Left renal pelvis (tissue), 4 donors: ENCODE measurements around the gene HSD17B2. TPM values are rescaled to one million over a fixed set of nuclear protein-coding genes. Genes with fewer than 3 reads are reported as not detected.

Experiments
- DNase-seq, 4 donors: peaks; one replicate each; pipeline ENCODE4 v3.0.0-alpha.2; 2013; ENCODE audit warnings: low read depth in 4 of 4, low spot score in 3 of 4
- polyA plus RNA-seq, 4 donors: library from polyadenylated mRNA; unstranded; fragments of 120-200 nt; gene quantifications; one replicate each; pipeline ENCODE4 v1.2.1, GENCODE V29; 2013; ENCODE audit not compliant: insufficient read length in 4 of 4

HSD17B2 gene
- polyA plus RNA-seq, 4 donors: 0.98 to 21.9 (median 15.7) TPM

DNA sequence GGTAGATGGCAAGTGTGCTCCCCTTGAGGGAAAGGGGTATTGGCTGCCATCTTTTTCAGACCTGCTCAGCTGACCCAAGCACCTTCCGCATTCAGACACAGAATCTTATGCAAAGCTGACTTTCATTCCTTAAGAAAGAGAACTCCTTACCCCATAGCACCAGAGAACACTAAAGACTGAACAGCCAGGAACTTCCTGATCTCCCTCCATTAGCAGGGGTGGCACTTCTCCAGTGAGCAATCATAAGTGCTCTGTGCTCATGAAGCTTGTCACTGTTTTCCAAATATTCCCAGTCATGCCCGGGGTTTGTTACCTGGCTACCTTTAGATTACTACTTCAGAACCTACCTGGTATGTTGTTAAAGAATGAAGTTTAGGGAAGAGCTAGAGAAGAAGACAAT lies 11.9 kb downstream of the HSD17B2 start:
- DNase-seq: no peak

DNA sequence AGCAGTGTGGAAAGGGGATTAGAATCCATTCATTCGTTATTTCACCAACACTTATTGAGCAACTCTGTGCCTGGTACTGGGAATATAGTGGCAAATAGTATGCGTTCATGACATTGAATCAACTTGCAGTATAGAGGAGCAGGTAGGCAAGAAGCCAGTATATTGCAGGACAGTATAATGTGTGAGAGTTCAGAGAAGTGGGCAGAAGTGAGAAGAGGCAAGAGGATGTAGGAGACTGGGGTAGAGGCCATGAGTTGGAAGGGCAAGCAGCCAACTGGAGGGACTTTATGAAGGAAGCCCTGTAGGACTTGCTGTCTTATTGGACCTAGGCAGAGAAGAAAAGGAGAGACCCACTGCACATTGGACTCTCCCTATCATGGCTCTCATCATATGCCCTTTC lies 12.3 kb downstream of the HSD17B2 start:
- no peak for DNase-seq

DNA sequence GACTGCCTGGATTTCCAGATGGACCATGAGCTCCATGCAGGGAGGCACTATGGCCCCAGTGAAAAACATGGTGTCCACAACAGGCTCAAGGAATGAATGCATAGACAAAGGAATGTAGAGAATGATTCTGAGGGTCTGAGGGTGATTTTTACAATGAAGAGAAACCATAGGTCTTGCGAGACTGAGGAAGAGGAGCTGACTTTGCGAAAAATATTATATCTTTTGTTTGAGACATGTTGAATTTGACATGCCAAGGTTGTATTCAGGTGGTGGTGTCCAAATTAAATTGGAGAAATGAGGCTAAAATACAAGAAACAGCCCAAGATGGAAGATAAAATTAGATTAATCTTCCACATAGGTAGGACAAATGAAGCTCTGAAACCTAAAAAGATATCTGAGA lies 12.7 kb downstream of the HSD17B2 start:
- DNase-seq: no peak

DNA sequence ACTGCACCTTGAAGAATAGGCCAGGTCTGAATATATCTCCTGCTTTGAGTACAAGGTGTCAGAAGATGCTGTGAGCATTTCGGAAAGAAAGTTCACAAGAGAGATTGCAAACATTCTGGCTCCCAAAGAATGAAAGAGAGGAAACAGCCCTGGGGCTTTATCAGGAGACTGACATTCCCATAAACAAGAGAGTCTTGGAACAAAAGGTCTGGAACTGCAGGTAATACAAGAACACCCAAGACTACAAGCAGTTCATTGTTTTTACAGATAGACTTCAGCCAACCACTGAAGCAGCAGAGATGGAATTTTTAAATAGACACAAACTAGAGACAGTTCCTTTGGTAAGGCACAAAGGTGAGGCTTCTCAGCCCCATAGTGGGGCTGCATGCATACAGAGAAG lies 14.4 kb downstream of the HSD17B2 start:
- DNase-seq: no peak

DNA sequence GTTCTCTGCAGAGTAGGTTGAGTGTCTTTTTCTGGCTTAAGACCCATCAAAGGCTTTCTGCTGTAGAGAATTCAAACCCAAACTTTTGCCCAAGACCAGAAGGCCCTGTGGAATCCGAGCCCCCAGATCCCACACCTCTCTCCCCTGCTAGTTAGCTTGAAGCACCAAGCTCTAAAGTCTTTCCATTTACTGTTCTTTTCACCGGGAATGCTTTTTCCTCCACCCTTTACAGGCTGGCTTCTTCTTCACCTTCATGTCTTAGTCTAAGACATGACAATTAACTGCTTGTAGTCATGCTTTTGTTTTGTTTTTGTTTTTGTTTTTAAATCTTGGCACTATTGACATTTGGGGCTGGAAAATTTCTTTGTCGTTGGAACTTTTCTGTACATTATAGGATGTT lies 15.5 kb downstream of the HSD17B2 start:
- DNase-seq: no peak

DNA sequence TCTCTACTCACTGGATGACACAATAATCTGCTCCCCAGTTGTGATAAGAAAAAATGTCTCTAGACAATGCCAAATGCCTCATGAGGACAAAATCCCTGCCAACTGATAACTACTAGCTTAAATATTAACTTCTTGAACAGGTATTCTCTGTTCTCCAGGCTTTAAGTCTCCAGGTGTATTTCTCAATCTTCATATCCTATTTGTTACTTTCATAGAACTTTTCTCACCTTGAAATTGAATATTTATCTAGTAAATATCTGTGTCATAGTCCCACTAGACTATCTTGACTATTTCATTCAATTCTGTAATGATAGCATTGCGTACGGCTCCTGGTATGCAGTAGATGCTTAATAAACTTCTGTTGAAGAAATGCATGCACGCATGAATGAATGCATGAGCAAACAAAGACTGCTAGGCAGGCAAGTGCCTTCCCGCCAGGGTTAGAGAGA lies 15.9 kb downstream of the HSD17B2 start:
- no peak for DNase-seq

DNA sequence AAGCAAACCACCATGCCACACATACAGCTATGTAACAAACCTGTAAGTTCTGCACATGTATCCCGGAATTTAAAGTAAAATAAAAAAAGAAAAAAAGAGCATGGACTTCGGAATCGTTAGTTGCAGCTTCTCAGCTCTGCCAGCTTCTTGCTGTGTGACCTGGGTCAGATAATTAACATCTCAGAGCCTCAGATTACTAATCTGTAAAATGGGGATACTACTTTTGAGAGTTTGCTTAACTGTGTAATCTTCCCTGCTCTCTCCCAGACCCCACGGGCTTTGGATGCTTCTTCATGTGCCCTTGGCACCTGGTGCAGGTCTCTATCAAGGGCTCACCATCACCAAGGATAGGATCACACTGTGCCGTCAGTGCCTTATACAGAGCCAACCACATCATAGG lies 16.6 kb downstream of the HSD17B2 start:
- no peak for DNase-seq

DNA sequence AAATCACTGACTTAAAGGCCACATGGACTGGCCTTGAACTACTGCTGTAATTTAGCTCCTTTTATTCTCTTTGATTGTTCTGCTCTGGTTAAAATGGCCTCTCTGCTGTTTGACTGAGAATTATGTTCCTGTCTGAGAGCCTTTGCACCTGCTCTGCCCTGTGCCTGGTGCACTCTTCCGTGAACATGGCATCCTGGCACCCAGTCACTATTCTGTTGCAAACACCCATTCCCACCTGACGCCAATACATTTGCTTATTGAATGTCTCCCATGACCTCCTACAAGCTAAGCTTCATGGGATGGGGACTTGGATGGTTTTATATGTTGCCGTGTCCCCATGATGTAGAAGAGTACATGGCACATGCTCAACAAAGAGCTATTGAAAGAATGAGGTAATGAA lies 20.1 kb downstream of the HSD17B2 start:
- DNase-seq: no peak

DNA sequence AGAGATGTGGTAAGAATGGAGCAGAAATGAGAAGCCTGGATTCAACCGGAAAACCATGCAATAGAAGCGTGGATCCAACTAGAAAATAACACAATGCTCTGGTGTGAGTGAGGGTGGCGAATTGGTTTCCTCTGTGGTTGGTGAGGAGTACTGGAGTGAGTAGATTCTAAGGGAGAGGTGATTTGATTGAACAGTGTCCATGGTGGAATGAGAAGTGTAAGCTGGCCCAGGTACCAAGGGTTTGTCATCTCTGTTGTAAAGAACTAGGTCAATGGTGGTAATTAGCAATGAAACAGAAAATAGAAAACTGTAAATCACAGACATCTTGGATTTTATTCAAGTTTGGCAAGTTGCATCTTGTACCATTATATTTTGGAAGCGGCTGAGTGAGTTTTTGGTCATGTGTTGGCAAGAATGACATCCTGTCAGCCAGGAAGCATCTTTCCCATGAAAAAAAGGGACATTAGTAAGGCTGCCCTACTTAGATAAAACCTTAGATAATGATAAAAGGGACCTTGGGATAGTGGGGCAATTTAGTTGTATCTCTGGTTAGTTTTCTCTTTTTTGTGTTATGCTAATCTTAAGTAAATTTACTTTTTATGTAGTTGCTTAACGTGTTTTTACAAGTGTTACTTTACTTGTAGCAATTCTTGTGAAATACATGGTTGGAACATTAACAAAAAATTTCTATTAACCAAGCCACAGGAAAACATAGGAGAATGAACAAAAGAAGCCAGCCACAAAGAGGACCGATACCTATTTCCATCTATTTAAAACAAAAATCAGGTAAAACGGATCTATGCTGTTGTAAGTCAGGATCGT lies 20.9 kb downstream of the HSD17B2 start:
- DNase-seq: no peak

DNA sequence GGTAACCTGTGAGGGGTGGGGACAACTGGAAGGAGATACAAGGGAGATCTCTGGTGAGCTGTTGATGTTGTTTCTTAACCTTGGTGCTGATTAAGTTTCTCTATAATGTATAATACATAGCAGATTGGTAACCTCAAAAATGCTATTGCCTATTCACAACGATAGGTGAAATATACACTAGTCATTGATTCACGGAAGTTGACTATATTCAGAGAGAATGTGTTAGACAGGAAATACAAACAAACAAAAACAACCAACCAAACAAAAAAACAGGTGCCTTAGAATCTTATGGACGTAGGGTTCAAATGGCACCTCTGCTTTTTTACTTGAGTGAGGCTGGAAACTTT lies 21.5 kb downstream of the HSD17B2 start:
- DNase-seq: no peak

DNA sequence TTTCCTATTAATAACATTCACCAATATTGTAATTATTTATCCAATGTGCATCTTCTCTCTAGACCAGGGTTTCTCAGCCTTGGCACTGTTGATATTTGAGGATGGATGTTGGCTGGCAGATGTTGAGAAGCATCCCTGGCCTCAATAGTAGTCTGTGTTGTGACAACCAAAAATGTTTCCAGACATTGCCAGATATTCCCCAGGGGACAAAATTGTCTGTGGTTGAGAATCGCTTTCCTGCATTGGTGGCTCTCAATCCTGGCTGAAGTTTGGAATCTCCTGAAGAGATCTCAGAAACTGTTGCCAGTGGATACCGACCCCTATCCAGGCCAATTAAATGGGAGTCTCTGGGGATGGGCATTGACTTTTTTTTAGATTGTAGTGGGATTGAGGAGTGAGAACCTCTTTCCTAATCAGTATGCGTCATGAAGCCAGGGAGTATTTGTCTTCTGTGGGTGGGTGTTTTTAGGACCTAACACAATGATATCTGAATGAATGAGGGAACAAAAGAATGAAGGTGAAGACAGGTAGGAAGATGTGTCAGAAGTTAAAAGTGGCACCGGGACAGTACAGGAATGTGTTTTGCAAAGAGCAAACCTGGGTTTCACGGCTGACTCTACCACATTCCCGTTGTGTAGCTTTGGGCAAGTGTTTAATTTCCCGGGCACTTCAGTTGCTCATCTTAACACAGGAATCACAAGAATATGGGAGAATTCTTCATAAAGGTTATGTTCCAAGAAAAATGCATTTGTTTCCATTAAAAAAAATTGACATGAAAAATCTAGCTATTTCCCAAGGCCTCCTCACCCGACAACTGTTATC lies 24.3 kb downstream of the HSD17B2 start:
- DNase-seq: no peak

DNA sequence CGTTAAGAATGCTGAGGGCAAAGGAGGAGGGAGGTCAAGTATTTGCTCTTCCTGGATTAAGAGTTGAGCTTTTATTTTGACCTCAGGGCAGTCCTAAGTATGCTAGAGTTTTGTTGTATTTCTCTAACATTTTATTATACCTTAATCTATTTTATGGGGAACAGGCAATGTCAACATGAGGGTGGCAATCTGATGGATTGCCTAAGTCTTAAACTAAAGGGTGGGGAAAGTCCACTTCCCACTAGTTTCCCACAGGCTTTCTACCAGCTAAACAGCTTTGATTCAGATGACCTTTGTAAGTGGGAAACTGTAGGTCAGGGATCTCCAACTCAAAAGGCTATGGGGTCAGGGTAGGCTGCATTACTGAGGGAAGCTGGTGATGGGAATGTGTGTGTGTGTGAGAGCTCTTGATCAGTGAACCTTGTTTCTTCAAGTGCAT lies 24.9 kb downstream of the HSD17B2 start:
- no peak for DNase-seq

DNA sequence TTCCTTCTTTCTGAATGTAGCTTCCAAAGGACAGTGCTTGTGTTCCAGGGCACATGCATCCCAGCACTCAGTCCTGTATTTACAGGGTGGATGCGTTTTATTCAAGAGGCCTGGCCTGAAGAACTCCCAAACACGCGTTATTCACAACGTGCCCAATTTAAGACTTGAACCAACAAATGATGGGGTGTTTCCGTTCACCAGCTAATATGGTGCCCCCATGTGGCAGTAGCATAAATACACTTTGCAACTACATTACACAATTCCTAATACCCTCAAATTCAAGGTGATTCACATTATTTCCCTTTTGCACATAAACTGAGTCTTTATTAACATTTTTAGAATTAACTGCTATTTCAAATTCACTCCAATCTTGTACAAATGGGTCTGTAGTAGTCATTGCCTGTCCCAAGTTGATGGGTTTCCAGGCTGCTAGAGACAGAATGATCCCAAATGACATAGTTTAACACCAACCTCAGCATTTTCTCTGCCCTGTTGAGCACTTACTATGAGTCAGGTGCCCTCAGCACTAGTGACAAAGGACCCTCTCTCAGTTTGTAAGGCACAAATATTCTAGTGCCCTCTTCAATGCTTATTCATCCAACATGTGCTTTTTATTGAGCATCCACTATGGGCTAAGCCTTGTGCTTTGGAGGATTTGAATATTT lies 26.9 kb downstream of the HSD17B2 start:
- DNase-seq: no peak

DNA sequence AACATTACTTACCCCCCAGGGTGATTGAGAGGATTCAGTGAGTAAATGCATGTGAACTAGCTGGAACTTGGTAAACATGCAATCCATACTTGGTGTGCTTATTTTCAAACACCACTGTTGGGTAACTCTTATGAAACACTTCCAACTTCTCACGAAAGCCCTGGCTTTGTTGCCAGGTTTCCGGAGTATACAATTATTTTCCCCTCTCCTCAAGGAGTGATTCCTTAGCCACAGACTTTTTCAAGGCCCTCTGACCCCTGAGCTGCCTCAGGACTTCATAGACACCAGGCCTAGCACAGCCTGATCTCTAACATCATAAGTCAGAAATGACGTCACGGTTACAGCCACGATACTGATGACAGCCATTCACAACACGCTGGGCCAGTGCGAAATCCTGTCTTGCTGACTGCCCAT lies 27.6 kb downstream of the HSD17B2 start:
- no peak for DNase-seq

DNA sequence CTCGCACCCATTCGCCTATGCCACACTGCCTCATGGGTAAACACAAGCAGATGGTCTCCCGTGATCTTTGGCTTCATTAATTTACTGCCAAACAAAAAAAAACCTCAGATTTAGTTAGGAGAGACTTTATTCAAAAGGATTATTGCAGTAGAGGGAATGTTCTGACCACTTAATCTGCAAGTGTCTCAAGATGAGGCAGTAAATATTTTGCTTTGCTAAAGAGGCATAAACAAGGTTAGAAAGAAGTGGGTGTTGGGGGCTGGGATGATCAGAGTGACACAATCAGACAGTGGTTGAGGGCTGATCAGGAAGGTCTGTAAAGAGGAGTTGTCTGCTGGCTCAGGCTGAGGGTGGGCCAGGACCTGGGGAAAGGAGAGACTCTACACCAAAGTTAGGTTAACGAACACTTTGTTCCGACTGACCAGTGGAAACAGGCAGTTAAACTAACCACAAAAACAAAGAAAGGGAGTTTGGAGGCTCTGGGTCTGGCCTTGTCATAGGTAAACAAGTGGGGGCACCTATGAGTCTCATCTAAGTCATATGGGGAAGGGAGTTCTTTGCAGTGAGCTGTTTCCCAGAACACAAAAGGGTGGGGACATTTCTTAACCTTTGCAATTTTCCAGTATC lies 28.5 kb downstream of the HSD17B2 start:
- no peak for DNase-seq

DNA sequence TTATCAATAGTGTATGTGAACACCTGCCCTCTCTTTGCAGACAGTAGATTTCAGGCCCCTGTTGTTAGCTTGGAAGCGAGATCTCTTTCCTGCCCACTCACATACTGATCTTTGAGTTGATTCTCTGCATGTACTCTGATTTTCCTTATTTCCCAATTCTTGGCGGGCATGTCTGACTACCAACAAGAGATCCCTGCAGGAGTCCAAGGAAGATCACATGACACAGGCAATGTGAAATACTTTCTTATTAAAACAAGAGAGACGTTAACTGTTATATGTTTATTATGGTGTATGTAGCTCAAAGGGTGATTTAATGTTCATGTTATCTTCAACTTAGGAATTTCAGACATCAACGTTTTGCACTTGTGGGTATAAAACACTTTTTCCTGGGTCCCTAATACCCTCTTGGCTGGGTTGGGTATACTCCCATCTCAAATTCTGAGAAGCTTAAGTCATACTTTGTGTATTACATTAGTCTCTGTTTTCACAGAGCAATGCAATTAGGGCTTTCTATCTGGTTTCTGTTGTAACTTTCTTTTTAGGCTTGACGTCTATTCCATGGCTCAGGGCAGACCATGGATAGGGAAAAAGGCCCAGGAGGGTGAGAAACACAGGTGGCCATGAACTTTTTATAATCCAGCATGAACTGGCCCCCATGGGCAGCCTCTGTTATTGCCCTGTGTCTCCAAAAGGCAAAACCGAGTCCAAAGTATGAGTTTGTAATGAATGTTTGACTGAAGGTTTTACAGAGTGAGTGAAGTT lies 32.2 kb downstream of the HSD17B2 start:
- no peak for DNase-seq

DNA sequence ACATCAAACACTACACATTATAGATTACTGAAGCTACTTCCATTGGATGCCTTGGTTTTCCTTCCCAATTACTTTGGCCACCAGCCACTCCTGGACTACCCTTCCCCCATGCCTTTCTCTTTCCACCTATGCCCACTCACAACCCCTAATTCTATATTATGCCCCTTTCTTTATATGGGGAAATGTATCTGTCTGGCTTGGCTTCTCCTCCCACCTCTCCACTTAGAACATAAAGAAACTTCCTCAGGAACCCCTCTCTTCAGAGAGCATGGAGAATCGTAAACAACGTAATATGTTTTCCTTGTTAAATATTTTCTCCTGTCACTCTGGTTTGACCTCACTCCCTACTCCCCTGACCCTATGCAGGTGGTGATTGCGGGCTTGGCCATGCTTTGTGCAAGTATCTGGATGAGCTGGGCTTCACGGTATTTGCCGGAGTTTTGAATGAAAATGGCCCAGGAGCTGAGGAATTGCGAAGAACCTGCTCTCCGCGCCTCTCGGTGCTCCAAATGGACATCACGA lies 32.8 kb downstream of the HSD17B2 start:
- no peak for DNase-seq

DNA sequence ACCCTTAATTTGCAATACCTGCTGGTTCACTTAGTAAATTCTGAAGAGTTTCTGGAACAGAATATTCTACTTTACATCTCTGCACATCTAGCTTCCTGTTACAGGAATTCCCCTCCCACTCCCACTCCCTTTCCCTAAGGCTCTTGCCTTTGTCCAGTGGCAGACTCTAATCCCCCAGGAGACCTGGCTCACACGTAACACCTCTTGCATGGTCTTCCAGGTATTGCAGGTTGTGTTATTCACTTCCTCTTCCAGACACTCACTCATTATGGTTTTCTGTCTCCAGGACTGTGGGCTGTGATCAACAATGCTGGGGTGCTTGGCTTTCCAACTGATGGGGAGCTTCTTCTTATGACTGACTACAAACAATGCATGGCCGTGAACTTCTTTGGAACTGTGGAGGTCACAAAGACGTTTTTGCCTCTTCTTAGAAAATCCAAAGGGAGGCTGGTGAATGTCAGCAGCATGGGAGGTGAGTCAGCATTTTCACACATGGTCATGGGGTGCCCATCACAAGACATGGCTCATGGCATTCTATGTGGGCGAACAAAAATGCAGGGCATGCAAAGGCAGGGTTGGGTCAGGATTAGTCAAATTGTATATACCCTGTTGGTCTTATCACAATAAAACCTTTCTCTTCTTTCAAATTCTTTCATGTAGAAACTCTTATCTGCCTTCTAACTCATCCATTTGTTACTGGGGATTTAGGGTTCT lies 35.8 kb downstream of the HSD17B2 start:
- DNase-seq: no peak

DNA sequence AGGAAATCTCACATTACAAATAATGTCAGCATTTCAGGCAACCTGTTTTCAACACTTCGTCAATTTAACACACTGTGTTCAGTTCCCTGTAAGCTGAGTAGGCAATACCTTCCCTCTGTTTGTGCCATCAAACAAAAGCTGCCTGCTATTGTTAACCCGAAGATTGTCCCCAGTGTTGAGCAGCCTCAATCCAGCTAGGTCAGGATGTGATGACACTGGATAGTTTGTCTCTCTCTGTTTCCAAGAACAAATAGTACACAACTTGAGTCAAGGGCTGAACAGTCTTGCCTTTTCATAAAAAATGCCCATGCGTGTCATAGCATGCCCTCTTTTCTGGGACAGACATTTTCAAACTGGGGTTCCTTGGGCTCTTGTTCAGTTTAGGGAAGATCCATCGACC lies 36.4 kb downstream of the HSD17B2 start:
- no peak for DNase-seq
